GM23248 (cell line): Measurements from ENCODE around the gene STEAP3.

ENCODE experiments used
- EZH2 ChIP-seq: fragments of 200-600 bp; sonication (generic); IDR thresholded peaks from 2 replicates; pipeline ENCODE4 v1.6.1; 2018; ENCODE audit warnings: antibody characterized with exemption, mild to moderate bottlenecking; ENCODE audit not compliant: insufficient read depth, poor library complexity, severe bottlenecking
- EZH2phosphoT487 ChIP-seq: fragments of 200-600 bp; sonication (generic); IDR thresholded peaks from 2 replicates; pipeline ENCODE4 v1.6.1; 2018; ENCODE audit warnings: antibody characterized with exemption, moderate library complexity, mild to moderate bottlenecking, low read depth; ENCODE audit not compliant: insufficient read depth

- no peak for TF ChIP-seq EZH2phosphoT487
- no peak for TF ChIP-seq EZH2
Observed at GRCh38 chr2:119175517-119175916, 48.1 kb upstream of the STEAP3 start.
